MM.1S (cell line): Measurements from ENCODE around the gene TCERG1L.

Source experiments
- DNase-seq: peaks from one replicate; pipeline ENCODE4 v3.0.0-alpha.2; 2015
- H2AFZ ChIP-seq: fragments of 300-600 bp; sonication (generic); 2 replicates; pipeline ENCODE4 v1.6.0; 2016; ENCODE audit warnings: antibody characterized with exemption, low read length
- H3F3A ChIP-seq: fragments of 300-600 bp; sonication (generic); 2 replicates; pipeline ENCODE4 v1.6.1; 2016; ENCODE audit warnings: mild to moderate bottlenecking, antibody characterized with exemption, low read length, moderate library complexity, mixed read lengths; ENCODE audit not compliant: insufficient read depth
- H3K27ac ChIP-seq: fragments of 300-600 bp; sonication (generic); 2 replicates; pipeline ENCODE4 v1.5.1; 2016; ENCODE audit warnings: mild to moderate bottlenecking, low read length
- H3K27me3 ChIP-seq: fragments of 300-600 bp; sonication (generic); replicated peaks from 2 replicates; pipeline ENCODE4 v1.6.0; 2016; ENCODE audit warnings: low read length; ENCODE audit not compliant: insufficient read depth
- H3K36me3 ChIP-seq: fragments of 300-600 bp; sonication (generic); replicated peaks from 2 replicates; pipeline ENCODE4 v1.6.1; 2016; ENCODE audit warnings: mild to moderate bottlenecking, low read length, mixed read lengths; ENCODE audit not compliant: insufficient read depth
- H3K4me1 ChIP-seq: fragments of 300-600 bp; sonication (generic); 2 replicates; pipeline ENCODE4 v1.6.1; 2016; ENCODE audit warnings: low read length, mixed read lengths
- H3K4me2 ChIP-seq: fragments of 300-600 bp; sonication (generic); 2 replicates; pipeline ENCODE4 v1.6.0; 2016; ENCODE audit warnings: low read depth, low read length
- H3K4me3 ChIP-seq: fragments of 300-600 bp; sonication (generic); 2 replicates; pipeline ENCODE4 v1.5.1; 2016; ENCODE audit warnings: low read length, mixed read lengths
- H3K79me2 ChIP-seq: fragments of 300-600 bp; sonication (generic); 2 replicates; pipeline ENCODE4 v1.6.1; 2016; ENCODE audit warnings: mixed run types, low read length, mixed read lengths
- H3K9ac ChIP-seq: fragments of 300-600 bp; sonication (generic); 2 replicates; pipeline ENCODE4 v1.6.1; 2016; ENCODE audit warnings: low read length, mixed read lengths
- H3K9me2 ChIP-seq: fragments of 300-600 bp; sonication (generic); replicated peaks from 2 replicates; pipeline ENCODE4 v1.6.1; 2016; ENCODE audit warnings: mild to moderate bottlenecking, low read length, mixed read lengths; ENCODE audit not compliant: insufficient read depth
- H3K9me3 ChIP-seq: fragments of 300-600 bp; sonication (generic); replicated peaks from 2 replicates; pipeline ENCODE4 v1.6.1; 2016; ENCODE audit warnings: mild to moderate bottlenecking, low read length, mixed read lengths; ENCODE audit not compliant: insufficient read depth
- H4K20me1 ChIP-seq: fragments of 300-600 bp; sonication (generic); 2 replicates; pipeline ENCODE4 v1.6.1; 2016; ENCODE audit warnings: mild to moderate bottlenecking, low read length, moderate library complexity, mixed read lengths; ENCODE audit not compliant: insufficient read depth
- EZH2 ChIP-seq: fragments of 300-600 bp; sonication (generic); optimal IDR thresholded peaks from 2 replicates; pipeline ENCODE3; 2017; ENCODE audit warnings: low read depth, mild to moderate bottlenecking, antibody characterized with exemption, low read length, mixed read lengths
- EZH2phosphoT487 ChIP-seq: fragments of 300-600 bp; sonication (generic); IDR thresholded peaks from 2 replicates; pipeline ENCODE4 v1.6.1; 2018; ENCODE audit warnings: antibody characterized with exemption, low read length
- TF ChIP-seq, protein P1 (sequence below): fragments of 300-600 bp; sonication (generic); IDR thresholded peaks from 2 replicates; pipeline ENCODE4 v1.5.1; 2016; ENCODE audit warnings: antibody characterized with exemption, low read length, mixed read lengths

Gene TCERG1L

DNA sequence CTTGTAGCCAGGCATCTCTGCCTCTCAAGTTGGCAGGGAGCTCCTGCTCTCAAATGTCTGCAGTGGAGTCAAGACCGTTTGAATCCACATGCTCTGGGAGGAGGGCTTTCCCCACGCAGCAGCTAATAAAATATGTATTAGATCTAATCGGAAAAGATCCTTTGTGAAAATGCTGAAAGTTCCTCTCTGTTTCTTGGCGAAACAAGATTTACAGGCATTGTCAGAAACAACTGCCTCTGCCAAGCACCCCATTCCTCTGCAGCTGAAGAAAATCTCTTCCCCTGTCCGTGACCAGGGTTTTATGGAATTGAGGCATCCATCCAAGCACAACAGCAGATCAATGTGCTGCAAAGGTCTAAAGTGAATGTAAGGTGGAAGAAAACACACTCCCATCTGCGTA, 165.8 kb downstream of the TCERG1L start:
- no peaks in the 10 kb centered on the region for H3K79me2 ChIP-seq
- H3K4me2 ChIP-seq = no peak overlapping the region
- no peaks in the 10 kb centered on the region for H3K4me1 ChIP-seq
- no peaks in the 10 kb centered on the region for H3K27me3 ChIP-seq
- no peak overlapping the region for H3K9ac ChIP-seq
- H3K27ac ChIP-seq = no peak overlapping the region
- H3K9me3 ChIP-seq = no peaks in the 10 kb centered on the region
- no peaks in the 10 kb centered on the region for H3K36me3 ChIP-seq
- DNase-seq = no peak
- H4K20me1 ChIP-seq = no peaks in the 10 kb centered on the region
- H3F3A ChIP-seq = no peaks in the 10 kb centered on the region
- no peak overlapping the region for H3K4me3 ChIP-seq
- TF ChIP-seq EZH2phosphoT487 (no peak), EZH2 (no peak)
- TF ChIP-seq, protein P1, sequence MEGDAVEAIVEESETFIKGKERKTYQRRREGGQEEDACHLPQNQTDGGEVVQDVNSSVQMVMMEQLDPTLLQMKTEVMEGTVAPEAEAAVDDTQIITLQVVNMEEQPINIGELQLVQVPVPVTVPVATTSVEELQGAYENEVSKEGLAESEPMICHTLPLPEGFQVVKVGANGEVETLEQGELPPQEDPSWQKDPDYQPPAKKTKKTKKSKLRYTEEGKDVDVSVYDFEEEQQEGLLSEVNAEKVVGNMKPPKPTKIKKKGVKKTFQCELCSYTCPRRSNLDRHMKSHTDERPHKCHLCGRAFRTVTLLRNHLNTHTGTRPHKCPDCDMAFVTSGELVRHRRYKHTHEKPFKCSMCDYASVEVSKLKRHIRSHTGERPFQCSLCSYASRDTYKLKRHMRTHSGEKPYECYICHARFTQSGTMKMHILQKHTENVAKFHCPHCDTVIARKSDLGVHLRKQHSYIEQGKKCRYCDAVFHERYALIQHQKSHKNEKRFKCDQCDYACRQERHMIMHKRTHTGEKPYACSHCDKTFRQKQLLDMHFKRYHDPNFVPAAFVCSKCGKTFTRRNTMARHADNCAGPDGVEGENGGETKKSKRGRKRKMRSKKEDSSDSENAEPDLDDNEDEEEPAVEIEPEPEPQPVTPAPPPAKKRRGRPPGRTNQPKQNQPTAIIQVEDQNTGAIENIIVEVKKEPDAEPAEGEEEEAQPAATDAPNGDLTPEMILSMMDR = no peak
- no peak overlapping the region for H2AFZ ChIP-seq
- no peaks in the 10 kb centered on the region for H3K9me2 ChIP-seq

GRCh38 chr10:131144711-131145375, 166.7 kb downstream of the TCERG1L start:
- Histone ChIP-seq H3K4me3 (no peak overlapping the region), H3K9me3 (no peaks in the 10 kb centered on the region), H3K4me1 (no peaks in the 10 kb centered on the region), H3K79me2 (no peaks in the 10 kb centered on the region), H2AFZ (no peak overlapping the region), H3K4me2 (no peak overlapping the region), H3F3A (no peaks in the 10 kb centered on the region), H3K27me3 (no peaks in the 10 kb centered on the region), H3K27ac (no peak overlapping the region), H3K9ac (no peak overlapping the region), H3K36me3 (no peaks in the 10 kb centered on the region), H3K9me2 (no peaks in the 10 kb centered on the region), H4K20me1 (no peaks in the 10 kb centered on the region)
- TF ChIP-seq, protein P1 = no peak
- TF ChIP-seq EZH2phosphoT487 = no peak
- TF ChIP-seq EZH2 = no peak
- no peak for DNase-seq

DNA sequence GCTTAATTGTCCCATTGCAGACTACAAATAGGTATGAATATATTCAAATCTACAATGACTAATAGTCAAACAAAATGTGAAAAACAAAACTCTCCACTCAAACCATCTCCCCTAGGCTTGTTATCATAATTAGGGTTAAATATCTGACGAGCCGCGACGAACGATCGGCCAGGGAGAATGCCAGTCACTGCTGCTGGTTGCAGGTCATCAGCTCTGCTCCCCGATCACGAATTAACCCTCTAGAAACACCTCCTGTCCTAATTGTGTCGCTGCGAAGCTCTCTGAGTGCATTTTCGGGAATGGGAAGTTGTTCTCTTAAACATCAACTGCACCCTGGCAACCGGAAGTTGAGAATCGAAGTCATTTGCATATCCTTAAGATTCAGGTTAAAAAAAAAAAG, 167.3 kb downstream of the TCERG1L start:
- H3K4me1 ChIP-seq = no peaks in the 10 kb centered on the region
- no peaks in the 10 kb centered on the region for H3F3A ChIP-seq
- no peaks in the 10 kb centered on the region for H4K20me1 ChIP-seq
- DNase-seq = no peak
- H3K4me2 ChIP-seq = no peak overlapping the region
- H3K9ac ChIP-seq = no peak overlapping the region
- no peaks in the 10 kb centered on the region for H3K9me3 ChIP-seq
- H2AFZ ChIP-seq = no peak overlapping the region
- H3K27me3 ChIP-seq = no peaks in the 10 kb centered on the region
- H3K36me3 ChIP-seq = no peaks in the 10 kb centered on the region
- TF ChIP-seq EZH2 (no peak), EZH2phosphoT487 (no peak)
- TF ChIP-seq, protein P1 = no peak
- H3K4me3 ChIP-seq = no peak overlapping the region
- H3K9me2 ChIP-seq = no peaks in the 10 kb centered on the region
- H3K27ac ChIP-seq = no peak overlapping the region
- no peaks in the 10 kb centered on the region for H3K79me2 ChIP-seq
